Spinal cord (tissue), 10 donors: ENCODE measurements around the gene THSD4. TPM values are rescaled to one million over a fixed set of nuclear protein-coding genes. Genes with fewer than 3 reads are reported as not detected.

ENCODE experiments used
- DNase-seq, 6 donors: peaks; one replicate each; pipeline versions ENCODE4 v3.0.0 to v3.0.0-alpha.2; 2013 to 2015; ENCODE audit warnings: low spot score in 6 of 6, low read depth in 4 of 6
- H3K27ac ChIP-seq: one replicate; pipeline ENCODE4 v1.5.1; 2013; ENCODE audit warnings: low read depth, low read length, control low read depth
- H3K27me3 ChIP-seq: one replicate; pipeline ENCODE4 v1.6.1; 2013; ENCODE audit warnings: low read length; ENCODE audit not compliant: control insufficient read depth, insufficient read depth
- H3K36me3 ChIP-seq: one replicate; pipeline ENCODE4 v1.6.1; 2013; ENCODE audit warnings: low read length; ENCODE audit not compliant: control insufficient read depth, insufficient read depth
- H3K4me1 ChIP-seq: one replicate; pipeline ENCODE4 v1.6.1; 2013; ENCODE audit warnings: low read length; ENCODE audit not compliant: control insufficient read depth, insufficient read depth
- H3K4me3 ChIP-seq: one replicate; pipeline ENCODE4 v1.5.1; 2013; ENCODE audit warnings: low read depth, low read length, control low read depth
- H3K9me3 ChIP-seq: one replicate; pipeline ENCODE4 v1.6.1; 2013; ENCODE audit warnings: low read length; ENCODE audit not compliant: control insufficient read depth, insufficient read depth
- WGBS: methylation state at CpG from one replicate; pipeline ENCODE4 v1.1.5; 2013; ENCODE audit warnings: missing lambda C conversion rate; ENCODE audit not compliant: insufficient coverage; 5-methylcytosine and 5-hydroxymethylcytosine counted together
- polyA plus RNA-seq, 2 donors: library from polyadenylated mRNA; unstranded; fragments of 120-200 nt; gene quantifications; one replicate each; pipeline ENCODE4 v1.2.1, GENCODE V29; 2013; ENCODE audit not compliant: insufficient read length in 2 of 2
- total RNA-seq, 2 donors: library from RNA; depleted of rRNA in 1 of 2; stranded (reverse); fragments of 120-200 nt in 1 of 2; fragments of >200 nt in 1 of 2; gene quantifications; one replicate each; pipeline versions ENCODE4 v1.2.3 to v1.2.4, GENCODE V29; 2013 to 2014
- donor health status: healthy.

The THSD4 gene
- total and polyA plus RNA-seq, 4 donors, result 18.2 to 127 (median 63.2) TPM

GRCh38 chr15:71572452-71573053 lies 457.3 kb downstream of the THSD4 start:
- H3K4me1 ChIP-seq, result no peaks in the 10 kb centered on the region
- no peaks in the 10 kb centered on the region for H3K27me3 ChIP-seq
- H3K4me3 ChIP-seq, result no peak overlapping the region
- H3K36me3 ChIP-seq, result no peaks in the 10 kb centered on the region
- DNase-seq, result no peak
- 74% methylated on average over 3 of the region's 5 CpGs for WGBS
- no peaks in the 10 kb centered on the region for H3K9me3 ChIP-seq
- no peak overlapping the region for H3K27ac ChIP-seq

- H3K4me3 ChIP-seq, result no peak overlapping the region
- no peaks in the 10 kb centered on the region for H3K4me1 ChIP-seq
- H3K36me3 ChIP-seq, result no peaks in the 10 kb centered on the region
- DNase-seq, result no peak
- H3K27ac ChIP-seq, result no peak overlapping the region
- H3K27me3 ChIP-seq, result no peaks in the 10 kb centered on the region
- no peaks in the 10 kb centered on the region for H3K9me3 ChIP-seq
- no CpG with 5 or more reads among the region's 2 CpGs for WGBS
Measured at GRCh38 chr15:71573599-71573998, 458.3 kb downstream of the THSD4 start.

GRCh38 chr15:71575474-71576045 lies 460.3 kb downstream of the THSD4 start:
- Histone ChIP-seq H3K36me3 (no peaks in the 10 kb centered on the region), H3K27me3 (no peaks in the 10 kb centered on the region), H3K4me3 (no peak overlapping the region), H3K9me3 (no peaks in the 10 kb centered on the region), H3K4me1 (no peaks in the 10 kb centered on the region), H3K27ac (no peak overlapping the region)
- no peak for DNase-seq
- no CpG with 5 or more reads among the region's 5 CpGs for WGBS

GRCh38 chr15:71577071-71577470 lies 461.8 kb downstream of the THSD4 start:
- H3K4me1 ChIP-seq, result no peaks in the 10 kb centered on the region
- no peak for DNase-seq
- H3K9me3 ChIP-seq, result no peaks in the 10 kb centered on the region
- H3K27me3 ChIP-seq, result no peaks in the 10 kb centered on the region
- H3K36me3 ChIP-seq, result no peaks in the 10 kb centered on the region
- H3K27ac ChIP-seq, result no peak overlapping the region
- no peak overlapping the region for H3K4me3 ChIP-seq
- 82% methylated on average over 2 of the region's 2 CpGs for WGBS

GRCh38 chr15:71581398-71581930 lies 466.2 kb downstream of the THSD4 start:
- DNase-seq, result no peak
- Histone ChIP-seq H3K4me3 (no peak overlapping the region), H3K27me3 (no peaks in the 10 kb centered on the region), H3K9me3 (peaks cover 16% of the 10 kb centered on the region), H3K4me1 (no peaks in the 10 kb centered on the region), H3K27ac (no peak overlapping the region), H3K36me3 (no peaks in the 10 kb centered on the region)
- WGBS, result no CpG with 5 or more reads among the region's 2 CpGs

- no peak for DNase-seq
- Histone ChIP-seq H3K4me1 (no peaks in the 10 kb centered on the region), H3K4me3 (no peak overlapping the region), H3K36me3 (no peaks in the 10 kb centered on the region), H3K27ac (no peak overlapping the region), H3K27me3 (no peaks in the 10 kb centered on the region), H3K9me3 (peaks cover 16% of the 10 kb centered on the region)
- WGBS, result no CpG with 5 or more reads among the region's 2 CpGs
Measured at GRCh38 chr15:71585159-71585558, 469.9 kb downstream of the THSD4 start.

GRCh38 chr15:71586463-71586862 lies 471.2 kb downstream of the THSD4 start:
- Histone ChIP-seq H3K4me3 (no peak overlapping the region), H3K9me3 (peaks cover 16% of the 10 kb centered on the region), H3K27ac (no peak overlapping the region), H3K4me1 (no peaks in the 10 kb centered on the region), H3K27me3 (no peaks in the 10 kb centered on the region), H3K36me3 (no peaks in the 10 kb centered on the region)
- WGBS, result 100% methylated on average over 1 of the region's 2 CpGs
- DNase-seq, result no peak

GRCh38 chr15:71588746-71589145 lies 473.5 kb downstream of the THSD4 start:
- no peak overlapping the region for H3K4me3 ChIP-seq
- no peaks in the 10 kb centered on the region for H3K36me3 ChIP-seq
- DNase-seq, result no peak
- no peaks in the 10 kb centered on the region for H3K4me1 ChIP-seq
- H3K9me3 ChIP-seq, result peaks cover 15% of the 10 kb centered on the region
- no peaks in the 10 kb centered on the region for H3K27me3 ChIP-seq
- H3K27ac ChIP-seq, result no peak overlapping the region

- Histone ChIP-seq H3K36me3 (no peaks in the 10 kb centered on the region), H3K4me1 (no peaks in the 10 kb centered on the region), H3K27ac (no peak overlapping the region), H3K4me3 (no peak overlapping the region), H3K27me3 (no peaks in the 10 kb centered on the region), H3K9me3 (peaks cover 4% of the 10 kb centered on the region)
- no CpG with 5 or more reads among the region's 3 CpGs for WGBS
- no peak for DNase-seq
Measured at GRCh38 chr15:71591057-71591456, 475.8 kb downstream of the THSD4 start.

GRCh38 chr15:71592203-71592602 lies 476.9 kb downstream of the THSD4 start:
- WGBS, result 76% methylated on average over 3 of the region's 6 CpGs
- Histone ChIP-seq H3K4me3 (no peak overlapping the region), H3K4me1 (peaks cover 4% of the 10 kb centered on the region), H3K9me3 (no peaks in the 10 kb centered on the region), H3K36me3 (no peaks in the 10 kb centered on the region), H3K27ac (no peak overlapping the region), H3K27me3 (no peaks in the 10 kb centered on the region)
- DNase-seq, result no peak
